Measurements from ENCODE around the gene COL4A3.

The COL4A3 gene

DNA sequence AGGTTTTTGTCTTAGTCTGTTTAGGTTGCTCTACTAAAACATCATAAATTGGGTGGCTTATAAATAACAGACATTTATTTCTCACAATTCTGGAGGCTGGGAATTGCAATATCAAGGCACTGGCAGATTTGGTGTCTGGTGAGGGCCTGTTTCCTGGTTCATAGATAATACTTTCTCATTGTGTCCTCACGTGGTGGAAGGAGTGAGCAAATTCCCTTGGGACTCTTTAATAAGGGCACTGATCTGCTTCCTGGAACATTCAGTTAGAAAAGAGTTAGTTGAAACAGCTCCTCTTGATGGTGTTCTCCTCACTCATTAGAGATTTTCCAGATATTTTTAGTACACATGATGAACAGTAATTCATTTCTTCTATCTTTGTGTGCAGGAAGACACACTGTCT, 22.3 kb downstream of the COL4A3 start:
- TF ChIP-seq ARNTL (CRISPR knock-in tag; IDR thresholded peaks at IDR 0.05; ENCODE audit: borderline replicate concordance, low read depth): no peak
- no peak for TF ChIP-seq ISL1 (CRISPR knock-in tag; IDR thresholded peaks at IDR 0.05)
- TF ChIP-seq ZFP30 (CRISPR knock-in tag; IDR thresholded peaks at IDR 0.05): no peak
- no peak for TF ChIP-seq BACH2 (CRISPR knock-in tag; IDR thresholded peaks at IDR 0.05; ENCODE audit: borderline replicate concordance)
- TF ChIP-seq, protein P1, sequence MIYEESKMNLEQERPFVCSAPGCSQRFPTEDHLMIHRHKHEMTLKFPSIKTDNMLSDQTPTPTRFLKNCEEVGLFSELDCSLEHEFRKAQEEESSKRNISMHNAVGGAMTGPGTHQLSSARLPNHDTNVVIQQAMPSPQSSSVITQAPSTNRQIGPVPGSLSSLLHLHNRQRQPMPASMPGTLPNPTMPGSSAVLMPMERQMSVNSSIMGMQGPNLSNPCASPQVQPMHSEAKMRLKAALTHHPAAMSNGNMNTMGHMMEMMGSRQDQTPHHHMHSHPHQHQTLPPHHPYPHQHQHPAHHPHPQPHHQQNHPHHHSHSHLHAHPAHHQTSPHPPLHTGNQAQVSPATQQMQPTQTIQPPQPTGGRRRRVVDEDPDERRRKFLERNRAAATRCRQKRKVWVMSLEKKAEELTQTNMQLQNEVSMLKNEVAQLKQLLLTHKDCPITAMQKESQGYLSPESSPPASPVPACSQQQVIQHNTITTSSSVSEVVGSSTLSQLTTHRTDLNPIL (CRISPR knock-in tag; IDR thresholded peaks at IDR 0.05; ENCODE audit: low read depth): no peak
- no peak for TF ChIP-seq CSDC2 (CRISPR knock-in tag; IDR thresholded peaks at IDR 0.05)
- TF ChIP-seq ZFP3 (CRISPR knock-in tag; IDR thresholded peaks at IDR 0.05): no peak
- no peak for TF ChIP-seq PPARA (CRISPR knock-in tag; IDR thresholded peaks at IDR 0.05; ENCODE audit: borderline replicate concordance)
- TF ChIP-seq OSR1 (CRISPR knock-in tag; IDR thresholded peaks at IDR 0.05): no peak
- no peak for TF ChIP-seq ZNF565 (CRISPR knock-in tag; conservative IDR thresholded peaks at IDR 0.05; ENCODE audit: low read depth)
- no peak for TF ChIP-seq TSHZ2 (CRISPR knock-in tag; IDR thresholded peaks at IDR 0.05)
- no peak for TF ChIP-seq SNAI2 (CRISPR knock-in tag; IDR thresholded peaks at IDR 0.05)
- no peak for TF ChIP-seq POU6F1 (CRISPR knock-in tag; IDR thresholded peaks at IDR 0.05; ENCODE audit: borderline replicate concordance, low read depth)
- TF ChIP-seq CSRNP3 (CRISPR knock-in tag; IDR thresholded peaks at IDR 0.05): no peak
- no peak for TF ChIP-seq TCF4 (CRISPR knock-in tag; IDR thresholded peaks at IDR 0.05; ENCODE audit: borderline replicate concordance)
- no peak for TF ChIP-seq GLIS3 (CRISPR knock-in tag; IDR thresholded peaks at IDR 0.05)
- TF ChIP-seq ZC3H10 (CRISPR knock-in tag; IDR thresholded peaks at IDR 0.05): no peak
- no peak for ATAC-seq

DNA sequence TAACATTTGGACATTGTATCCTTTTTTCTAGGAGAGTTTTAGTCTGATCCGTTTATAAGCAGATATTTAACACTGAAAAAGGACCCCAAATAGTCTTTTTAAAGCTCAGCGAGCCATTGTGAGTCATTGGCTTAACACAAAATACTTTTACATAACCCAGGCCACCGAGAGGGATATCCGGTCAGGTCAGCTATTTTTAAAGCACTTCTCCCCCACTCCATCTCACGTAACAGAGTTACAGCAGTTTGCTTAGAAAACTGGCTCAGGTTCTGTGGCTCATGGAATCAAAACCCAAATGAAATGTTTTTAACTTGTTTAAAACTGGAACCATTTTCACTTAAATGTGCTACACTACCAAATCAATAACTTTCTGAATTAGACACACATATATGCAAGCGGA, 23.9 kb downstream of the COL4A3 start:
- TF ChIP-seq, protein P2, sequence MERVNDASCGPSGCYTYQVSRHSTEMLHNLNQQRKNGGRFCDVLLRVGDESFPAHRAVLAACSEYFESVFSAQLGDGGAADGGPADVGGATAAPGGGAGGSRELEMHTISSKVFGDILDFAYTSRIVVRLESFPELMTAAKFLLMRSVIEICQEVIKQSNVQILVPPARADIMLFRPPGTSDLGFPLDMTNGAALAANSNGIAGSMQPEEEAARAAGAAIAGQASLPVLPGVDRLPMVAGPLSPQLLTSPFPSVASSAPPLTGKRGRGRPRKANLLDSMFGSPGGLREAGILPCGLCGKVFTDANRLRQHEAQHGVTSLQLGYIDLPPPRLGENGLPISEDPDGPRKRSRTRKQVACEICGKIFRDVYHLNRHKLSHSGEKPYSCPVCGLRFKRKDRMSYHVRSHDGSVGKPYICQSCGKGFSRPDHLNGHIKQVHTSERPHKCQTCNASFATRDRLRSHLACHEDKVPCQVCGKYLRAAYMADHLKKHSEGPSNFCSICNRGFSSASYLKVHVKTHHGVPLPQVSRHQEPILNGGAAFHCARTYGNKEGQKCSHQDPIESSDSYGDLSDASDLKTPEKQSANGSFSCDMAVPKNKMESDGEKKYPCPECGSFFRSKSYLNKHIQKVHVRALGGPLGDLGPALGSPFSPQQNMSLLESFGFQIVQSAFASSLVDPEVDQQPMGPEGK (CRISPR knock-in tag; IDR thresholded peaks at IDR 0.05; ENCODE audit: borderline replicate concordance): no peak
- no peak for TF ChIP-seq CSDC2 (CRISPR knock-in tag; IDR thresholded peaks at IDR 0.05)
- peak; percentile 93 for ATAC-seq

DNA sequence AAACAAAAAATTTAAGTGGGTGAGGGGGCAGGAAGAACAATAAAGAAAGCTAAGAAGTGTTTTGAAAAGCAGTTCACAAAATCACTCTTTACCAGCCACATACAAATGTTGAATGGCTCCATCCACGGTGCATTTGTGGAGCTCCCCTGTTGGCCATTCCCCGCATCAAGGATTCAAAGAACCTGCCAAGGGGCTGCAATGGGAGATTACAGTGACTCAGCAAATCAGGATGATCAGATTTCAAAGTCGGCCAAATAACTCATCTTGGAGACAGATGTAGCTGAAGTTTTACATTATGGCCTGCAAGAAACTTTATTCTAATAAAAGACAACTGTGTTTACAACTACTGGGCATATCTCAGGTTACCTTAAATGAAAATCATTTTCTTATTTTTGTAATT, 26.9 kb downstream of the COL4A3 start:
- peak; percentile 76 for ATAC-seq
- TF ChIP-seq SNAI2 (CRISPR knock-in tag; IDR thresholded peaks at IDR 0.05): no peak
- no peak for TF ChIP-seq GLIS3 (CRISPR knock-in tag; IDR thresholded peaks at IDR 0.05)
- no peak for TF ChIP-seq TSHZ2 (CRISPR knock-in tag; IDR thresholded peaks at IDR 0.05)
- TF ChIP-seq ZNF8 (CRISPR knock-in tag; IDR thresholded peaks at IDR 0.05): no peak
- no peak for TF ChIP-seq ZNF70 (CRISPR knock-in tag; IDR thresholded peaks at IDR 0.05)
- no peak for TF ChIP-seq ZNF565 (CRISPR knock-in tag; conservative IDR thresholded peaks at IDR 0.05; ENCODE audit: low read depth)
- no peak for TF ChIP-seq ZFP30 (CRISPR knock-in tag; IDR thresholded peaks at IDR 0.05)
- TF ChIP-seq ISL1 (CRISPR knock-in tag; IDR thresholded peaks at IDR 0.05): no peak
- no peak for TF ChIP-seq CSDC2 (CRISPR knock-in tag; IDR thresholded peaks at IDR 0.05)
- no peak for TF ChIP-seq CSRNP3 (CRISPR knock-in tag; IDR thresholded peaks at IDR 0.05)
- TF ChIP-seq PPARA (CRISPR knock-in tag; IDR thresholded peaks at IDR 0.05; ENCODE audit: borderline replicate concordance): no peak
- no peak for TF ChIP-seq ZFP3 (CRISPR knock-in tag; IDR thresholded peaks at IDR 0.05)
- TF ChIP-seq RARB (CRISPR knock-in tag; IDR thresholded peaks at IDR 0.05): no peak

Measured in SK-N-SH treated with all-trans-retinoic acid at 6 μM for 48 hours (cell line).